GM23338 (cell line): ENCODE measurements around the gene SLC13A5. TPM values are rescaled to one million over a fixed set of nuclear protein-coding genes. Genes with fewer than 3 reads are reported as not detected.
"Not testable (repeated sequence)": the region's sequence is repeated elsewhere in the genome, so short reads cannot be mapped to it uniquely, and the experiment has no call there.

Experiments
- ATAC-seq: fragments of 200-7000 bp; cut with Tn5 transposase; 3 replicates; pipeline ENCODE4 v1.9.1; 2020
- DNase-seq: peaks from one replicate; pipeline ENCODE4 v3.0.0-alpha.2; 2015; ENCODE audit warnings: low spot score
- H2AFZ ChIP-seq: fragments of 200-600 bp; sonication (generic); 2 replicates; pipeline ENCODE4 v1.8.0; 2016; ENCODE audit warnings: antibody characterized with exemption, mild to moderate bottlenecking, moderate library complexity
- H3F3A ChIP-seq: fragments of 200-600 bp; sonication (generic); replicated peaks from 2 replicates; pipeline ENCODE4 v1.8.0; 2017; ENCODE audit warnings: antibody characterized with exemption, mixed run types, low read depth
- H3K27ac ChIP-seq: fragments of 200-600 bp; sonication (generic); 2 replicates; pipeline ENCODE4 v1.6.1; 2016; ENCODE audit warnings: low read depth
- H3K27me3 ChIP-seq: fragments of 200-600 bp; sonication (generic); 2 replicates; pipeline ENCODE4 v1.8.0; 2016; ENCODE audit warnings: mild to moderate bottlenecking, mixed run types, moderate library complexity; ENCODE audit not compliant: insufficient read depth
- H3K36me3 ChIP-seq: fragments of 200-600 bp; sonication (generic); 2 replicates; pipeline ENCODE4 v1.8.0; 2016; ENCODE audit warnings: mild to moderate bottlenecking; ENCODE audit not compliant: insufficient read depth
- H3K4me1 ChIP-seq: fragments of 200-600 bp; sonication (generic); 2 replicates; pipeline ENCODE4 v1.8.0; 2016; ENCODE audit warnings: mild to moderate bottlenecking, moderate library complexity; ENCODE audit not compliant: insufficient read depth
- H3K4me2 ChIP-seq: fragments of 200-600 bp; sonication (generic); 2 replicates; pipeline ENCODE4 v1.7.1; 2017; ENCODE audit warnings: mixed run types
- H3K4me3 ChIP-seq: fragments of 200-600 bp; sonication (generic); 2 replicates; pipeline ENCODE4 v1.6.1; 2016; ENCODE audit warnings: mixed run types
- H3K79me2 ChIP-seq: fragments of 200-600 bp; sonication (generic); replicated peaks from 2 replicates; pipeline ENCODE4 v1.8.0; 2017; ENCODE audit warnings: mild to moderate bottlenecking; ENCODE audit not compliant: insufficient read depth
- H3K9me2 ChIP-seq: fragments of 200-600 bp; sonication (generic); 2 replicates; pipeline ENCODE4 v1.8.0; 2017; ENCODE audit not compliant: insufficient read depth
- H4K20me1 ChIP-seq: fragments of 200-600 bp; sonication (generic); replicated peaks from 2 replicates; pipeline ENCODE4 v1.8.0; 2017; ENCODE audit warnings: mild to moderate bottlenecking; ENCODE audit not compliant: insufficient read depth
- H3K27ac Mint-ChIP-seq: 2 replicates; pipeline ENCODE4 v1.8.0; 2020; ENCODE audit warnings: inconsistent platforms, mild to moderate bottlenecking, moderate library complexity, mixed read lengths
- H3K27me3 Mint-ChIP-seq: 3 replicates; pipeline ENCODE4 v1.8.0; 2022; ENCODE audit warnings: low read depth, mild to moderate bottlenecking, moderate library complexity, mixed read lengths, inconsistent platforms; ENCODE audit not compliant: insufficient read depth, poor library complexity
- H3K36me3 Mint-ChIP-seq: 3 replicates; pipeline ENCODE4 v1.8.0; 2021; ENCODE audit warnings: low read depth, mild to moderate bottlenecking, inconsistent platforms, moderate library complexity, mixed read lengths
- H3K4me1 Mint-ChIP-seq: 3 replicates; pipeline ENCODE4 v1.8.0; 2020; ENCODE audit warnings: mild to moderate bottlenecking, inconsistent platforms, mixed read lengths
- H3K4me3 Mint-ChIP-seq: 3 replicates; pipeline ENCODE4 v1.8.0; 2021; ENCODE audit warnings: moderate library complexity, mild to moderate bottlenecking, inconsistent platforms, mixed read lengths
- H3K9me3 Mint-ChIP-seq: 3 replicates; pipeline ENCODE4 v1.8.0; 2020; ENCODE audit warnings: moderate library complexity, mild to moderate bottlenecking, inconsistent platforms, mixed read lengths
- EZH2 ChIP-seq: fragments of 200-600 bp; sonication (generic); IDR thresholded peaks from one replicate; pipeline ENCODE4 v1.8.0; 2017; ENCODE audit warnings: antibody characterized with exemption, mild to moderate bottlenecking, low read depth; ENCODE audit not compliant: unreplicated experiment
- JUNB ChIP-seq: IDR thresholded peaks from one replicate; pipeline ENCODE4 v1.6.1; 2016; ENCODE audit warnings: antibody characterized with exemption; ENCODE audit not compliant: unreplicated experiment
- NANOG ChIP-seq: IDR thresholded peaks from 2 replicates; pipeline ENCODE4 v1.6.1; 2016; ENCODE audit warnings: antibody characterized with exemption, borderline replicate concordance
- POLR2AphosphoS5 ChIP-seq: IDR thresholded peaks from 2 replicates; pipeline ENCODE4 v1.6.1; 2016; ENCODE audit warnings: antibody characterized with exemption, low read depth
- ZNF114 ChIP-seq: fragments of 250-450 bp; sonication (Bioruptor Pico); IDR thresholded peaks from 2 replicates; pipeline ENCODE4 v1.5.0; 2020; ENCODE audit warnings: mild to moderate bottlenecking, moderate library complexity
- polyA plus RNA-seq: library from polyadenylated mRNA; unstranded; fragments of >200 nt; fragmentation: Nextera tagmentation; extraction: Ambion mirVana; gene quantifications from 2 replicates; pipeline ENCODE4 v1.2.1, GENCODE V29; 2016
- total RNA-seq: library from RNA; depleted of rRNA; stranded (reverse); fragments of >200 nt; shearing (Covaris generic); gene quantifications from 2 replicates; pipeline ENCODE4 v1.2.3, GENCODE V29; 2014
- TF ChIP-seq, protein P1 (sequence below): fragments of 250-450 bp; sonication (Bioruptor Pico); IDR thresholded peaks from 2 replicates; pipeline ENCODE4 v1.5.0; 2020; ENCODE audit warnings: mild to moderate bottlenecking, moderate library complexity
- TF ChIP-seq, protein P2 (sequence below), 2 experiments: fragments of 200-600 bp in 1 of 2; sonication (generic) in 1 of 2; conservative IDR thresholded peaks; 2 replicates each; pipeline versions ENCODE4 v1.5.1 to v1.6.1; 2016 to 2017; ENCODE audit warnings: antibody characterized with exemption in 2 of 2, low read depth in 2 of 2, mild to moderate bottlenecking in 2 of 2, moderate library complexity in 1 of 2

The SLC13A5 gene
- total and polyA plus RNA-seq, 2 experiments from 2014 or later: 1.2 to 2.3 TPM

GRCh38 chr17:6658411-6658810 is 54.8 kb downstream of the SLC13A5 start:
- not testable (repeated sequence) for H3K27ac ChIP-seq, DNase-seq, ATAC-seq, H3K9me2 ChIP-seq, H4K20me1 ChIP-seq, H3K27ac Mint-ChIP-seq, H3K4me3 ChIP-seq, H3K4me1 ChIP-seq, H3K4me2 ChIP-seq, H3K9me3 Mint-ChIP-seq, H2AFZ ChIP-seq, H3K36me3 Mint-ChIP-seq, H3K79me2 ChIP-seq, H3K36me3 ChIP-seq
- H3K4me1 Mint-ChIP-seq: peaks cover 27% of the 10 kb centered on the region
- H3K27me3 Mint-ChIP-seq: peaks cover 41% of the 10 kb centered on the region
- peak overlapping the region; percentile 85 for H3K4me3 Mint-ChIP-seq
- peaks cover 51% of the 10 kb centered on the region for H3K27me3 ChIP-seq
- H3F3A ChIP-seq: 0 out of 2 replicates have a peak, but pooled peaks cover 11% of the 10 kb centered on the region

DNA sequence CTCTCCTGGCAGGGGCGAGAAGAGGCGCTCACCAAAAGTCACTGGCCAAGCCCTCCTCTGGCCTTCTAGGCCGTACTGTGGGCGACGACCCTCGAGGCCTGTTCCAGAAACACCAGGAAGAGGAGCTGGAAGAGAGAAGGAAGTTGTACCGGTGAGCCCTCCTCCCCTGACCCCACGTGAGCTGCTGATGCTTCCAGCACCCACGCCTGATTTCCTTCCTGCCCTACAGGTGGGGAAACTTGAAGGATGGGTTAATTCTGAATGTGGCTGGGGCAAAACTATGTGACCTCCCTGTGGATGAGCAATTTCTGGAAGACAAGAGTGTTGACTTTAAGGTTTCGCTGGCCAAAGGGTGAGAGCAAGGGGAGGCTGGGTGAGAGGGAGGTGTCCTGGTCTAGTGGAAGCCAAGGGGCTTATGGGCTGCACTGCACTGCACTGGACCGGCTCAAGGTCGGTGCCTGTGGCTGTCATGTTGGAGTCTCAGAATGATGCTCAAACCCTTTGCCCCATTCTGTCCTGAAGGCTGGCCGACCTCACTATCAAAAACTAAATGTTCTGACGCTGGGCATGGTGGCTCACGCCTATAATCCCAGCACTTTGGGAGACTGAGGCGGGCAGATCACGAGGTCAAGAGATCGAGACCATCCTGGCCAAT is 55.4 kb downstream of the SLC13A5 start:
- H3K36me3 ChIP-seq: no peaks in the 10 kb centered on the region
- no peak overlapping the region for H3K27ac ChIP-seq
- ATAC-seq: no peak
- H3F3A ChIP-seq: 0 out of 2 replicates have a peak, but pooled peaks cover 11% of the 10 kb centered on the region
- Mint-ChIP-seq H3K4me3 (peak overlapping the region; percentile 85), H3K27ac (peak overlapping the region; percentile 27; the same call in 1 of the 2 replicates), H3K4me1 (peaks cover 31% of the 10 kb centered on the region), H3K9me3 (no peaks in the 10 kb centered on the region; the same call in 2 of the 3 replicates), H3K27me3 (peaks cover 44% of the 10 kb centered on the region), H3K36me3 (no peaks in the 10 kb centered on the region)
- H4K20me1 ChIP-seq: no peaks in the 10 kb centered on the region
- no peaks in the 10 kb centered on the region; the same call in 1 of the 2 replicates for H3K79me2 ChIP-seq
- H3K27me3 ChIP-seq: peaks cover 57% of the 10 kb centered on the region
- no peaks in the 10 kb centered on the region for H3K9me2 ChIP-seq
- H3K4me1 ChIP-seq: peaks cover 10% of the 10 kb centered on the region
- peak overlapping the region; percentile 67 for H3K4me3 ChIP-seq
- TF ChIP-seq NANOG: no peak
- no peak for TF ChIP-seq JUNB
- TF ChIP-seq, protein P1, sequence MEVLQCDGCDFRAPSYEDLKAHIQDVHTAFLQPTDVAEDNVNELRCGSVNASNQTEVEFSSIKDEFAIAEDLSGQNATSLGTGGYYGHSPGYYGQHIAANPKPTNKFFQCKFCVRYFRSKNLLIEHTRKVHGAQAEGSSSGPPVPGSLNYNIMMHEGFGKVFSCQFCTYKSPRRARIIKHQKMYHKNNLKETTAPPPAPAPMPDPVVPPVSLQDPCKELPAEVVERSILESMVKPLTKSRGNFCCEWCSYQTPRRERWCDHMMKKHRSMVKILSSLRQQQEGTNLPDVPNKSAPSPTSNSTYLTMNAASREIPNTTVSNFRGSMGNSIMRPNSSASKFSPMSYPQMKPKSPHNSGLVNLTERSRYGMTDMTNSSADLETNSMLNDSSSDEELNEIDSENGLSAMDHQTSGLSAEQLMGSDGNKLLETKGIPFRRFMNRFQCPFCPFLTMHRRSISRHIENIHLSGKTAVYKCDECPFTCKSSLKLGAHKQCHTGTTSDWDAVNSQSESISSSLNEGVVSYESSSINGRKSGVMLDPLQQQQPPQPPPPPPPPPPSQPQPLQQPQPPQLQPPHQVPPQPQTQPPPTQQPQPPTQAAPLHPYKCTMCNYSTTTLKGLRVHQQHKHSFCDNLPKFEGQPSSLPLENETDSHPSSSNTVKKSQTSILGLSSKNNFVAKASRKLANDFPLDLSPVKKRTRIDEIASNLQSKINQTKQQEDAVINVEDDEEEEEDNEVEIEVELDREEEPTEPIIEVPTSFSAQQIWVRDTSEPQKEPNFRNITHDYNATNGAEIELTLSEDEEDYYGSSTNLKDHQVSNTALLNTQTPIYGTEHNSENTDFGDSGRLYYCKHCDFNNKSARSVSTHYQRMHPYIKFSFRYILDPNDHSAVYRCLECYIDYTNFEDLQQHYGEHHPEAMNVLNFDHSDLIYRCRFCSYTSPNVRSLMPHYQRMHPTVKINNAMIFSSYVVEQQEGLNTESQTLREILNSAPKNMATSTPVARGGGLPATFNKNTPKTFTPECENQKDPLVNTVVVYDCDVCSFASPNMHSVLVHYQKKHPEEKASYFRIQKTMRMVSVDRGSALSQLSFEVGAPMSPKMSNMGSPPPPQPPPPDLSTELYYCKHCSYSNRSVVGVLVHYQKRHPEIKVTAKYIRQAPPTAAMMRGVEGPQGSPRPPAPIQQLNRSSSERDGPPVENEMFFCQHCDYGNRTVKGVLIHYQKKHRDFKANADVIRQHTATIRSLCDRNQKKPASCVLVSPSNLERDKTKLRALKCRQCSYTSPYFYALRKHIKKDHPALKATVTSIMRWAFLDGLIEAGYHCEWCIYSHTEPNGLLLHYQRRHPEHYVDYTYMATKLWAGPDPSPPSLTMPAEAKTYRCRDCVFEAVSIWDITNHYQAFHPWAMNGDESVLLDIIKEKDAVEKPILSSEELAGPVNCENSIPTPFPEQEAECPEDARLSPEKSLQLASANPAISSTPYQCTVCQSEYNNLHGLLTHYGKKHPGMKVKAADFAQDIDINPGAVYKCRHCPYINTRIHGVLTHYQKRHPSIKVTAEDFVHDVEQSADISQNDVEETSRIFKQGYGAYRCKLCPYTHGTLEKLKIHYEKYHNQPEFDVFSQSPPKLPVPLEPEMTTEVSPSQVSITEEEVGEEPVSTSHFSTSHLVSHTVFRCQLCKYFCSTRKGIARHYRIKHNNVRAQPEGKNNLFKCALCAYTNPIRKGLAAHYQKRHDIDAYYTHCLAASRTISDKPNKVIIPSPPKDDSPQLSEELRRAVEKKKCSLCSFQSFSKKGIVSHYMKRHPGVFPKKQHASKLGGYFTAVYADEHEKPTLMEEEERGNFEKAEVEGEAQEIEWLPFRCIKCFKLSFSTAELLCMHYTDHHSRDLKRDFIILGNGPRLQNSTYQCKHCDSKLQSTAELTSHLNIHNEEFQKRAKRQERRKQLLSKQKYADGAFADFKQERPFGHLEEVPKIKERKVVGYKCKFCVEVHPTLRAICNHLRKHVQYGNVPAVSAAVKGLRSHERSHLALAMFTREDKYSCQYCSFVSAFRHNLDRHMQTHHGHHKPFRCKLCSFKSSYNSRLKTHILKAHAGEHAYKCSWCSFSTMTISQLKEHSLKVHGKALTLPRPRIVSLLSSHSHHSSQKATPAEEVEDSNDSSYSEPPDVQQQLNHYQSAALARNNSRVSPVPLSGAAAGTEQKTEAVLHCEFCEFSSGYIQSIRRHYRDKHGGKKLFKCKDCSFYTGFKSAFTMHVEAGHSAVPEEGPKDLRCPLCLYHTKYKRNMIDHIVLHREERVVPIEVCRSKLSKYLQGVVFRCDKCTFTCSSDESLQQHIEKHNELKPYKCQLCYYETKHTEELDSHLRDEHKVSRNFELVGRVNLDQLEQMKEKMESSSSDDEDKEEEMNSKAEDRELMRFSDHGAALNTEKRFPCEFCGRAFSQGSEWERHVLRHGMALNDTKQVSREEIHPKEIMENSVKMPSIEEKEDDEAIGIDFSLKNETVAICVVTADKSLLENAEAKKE: no peak
- TF ChIP-seq POLR2AphosphoS5: no peak
- no peak for TF ChIP-seq ZNF114
- TF ChIP-seq EZH2: no peak
- TF ChIP-seq, protein P2, sequence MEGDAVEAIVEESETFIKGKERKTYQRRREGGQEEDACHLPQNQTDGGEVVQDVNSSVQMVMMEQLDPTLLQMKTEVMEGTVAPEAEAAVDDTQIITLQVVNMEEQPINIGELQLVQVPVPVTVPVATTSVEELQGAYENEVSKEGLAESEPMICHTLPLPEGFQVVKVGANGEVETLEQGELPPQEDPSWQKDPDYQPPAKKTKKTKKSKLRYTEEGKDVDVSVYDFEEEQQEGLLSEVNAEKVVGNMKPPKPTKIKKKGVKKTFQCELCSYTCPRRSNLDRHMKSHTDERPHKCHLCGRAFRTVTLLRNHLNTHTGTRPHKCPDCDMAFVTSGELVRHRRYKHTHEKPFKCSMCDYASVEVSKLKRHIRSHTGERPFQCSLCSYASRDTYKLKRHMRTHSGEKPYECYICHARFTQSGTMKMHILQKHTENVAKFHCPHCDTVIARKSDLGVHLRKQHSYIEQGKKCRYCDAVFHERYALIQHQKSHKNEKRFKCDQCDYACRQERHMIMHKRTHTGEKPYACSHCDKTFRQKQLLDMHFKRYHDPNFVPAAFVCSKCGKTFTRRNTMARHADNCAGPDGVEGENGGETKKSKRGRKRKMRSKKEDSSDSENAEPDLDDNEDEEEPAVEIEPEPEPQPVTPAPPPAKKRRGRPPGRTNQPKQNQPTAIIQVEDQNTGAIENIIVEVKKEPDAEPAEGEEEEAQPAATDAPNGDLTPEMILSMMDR (conservative IDR thresholded peaks at IDR 0.05; ENCODE audit: low read depth in 2 of 2): no peak
- peak overlapping the region; percentile 91 for H3K4me2 ChIP-seq
- H2AFZ ChIP-seq: no peak overlapping the region; the same call in 1 of the 2 replicates
- DNase-seq: no peak
